COR-L47 (cell line): ENCODE measurements around the gene NFATC2IP.
"Not testable (repeated sequence)": the region's sequence is repeated elsewhere in the genome, so short reads cannot be mapped to it uniquely, and the experiment has no call there.

Experiments
- DNase-seq: peaks from one replicate; lab custom pipeline; 2025; lab: John Stamatoyannopoulos, UW

NFATC2IP gene

DNA sequence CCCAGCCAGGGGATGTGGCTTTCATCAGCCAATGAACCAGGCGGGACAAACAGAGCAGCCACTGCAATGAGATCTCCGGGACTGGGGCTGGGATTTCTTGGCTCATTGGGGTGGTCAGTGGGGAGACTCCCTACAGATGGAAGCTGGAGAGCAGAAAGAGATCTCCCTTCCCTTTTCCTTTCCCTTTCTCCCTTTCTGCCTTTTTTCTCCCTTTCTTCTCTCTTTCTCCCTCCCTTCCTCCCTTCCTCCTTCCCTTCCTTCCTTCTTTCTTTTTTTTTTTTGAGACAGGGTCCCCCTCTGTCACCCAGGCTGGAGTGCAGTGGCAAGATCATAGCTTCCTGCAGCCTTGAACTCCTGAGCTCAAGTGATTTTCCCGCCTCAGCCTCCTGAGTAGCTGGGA, 48.1 kb downstream of the NFATC2IP start:
- DNase-seq, result no peak

- no peak for DNase-seq
These were observed 48.8 kb downstream of the NFATC2IP start for GRCh38 chr16:28999577-28999976.

- no peak for DNase-seq
These were observed 49.3 kb downstream of the NFATC2IP start for GRCh38 chr16:29000019-29000418.

DNA sequence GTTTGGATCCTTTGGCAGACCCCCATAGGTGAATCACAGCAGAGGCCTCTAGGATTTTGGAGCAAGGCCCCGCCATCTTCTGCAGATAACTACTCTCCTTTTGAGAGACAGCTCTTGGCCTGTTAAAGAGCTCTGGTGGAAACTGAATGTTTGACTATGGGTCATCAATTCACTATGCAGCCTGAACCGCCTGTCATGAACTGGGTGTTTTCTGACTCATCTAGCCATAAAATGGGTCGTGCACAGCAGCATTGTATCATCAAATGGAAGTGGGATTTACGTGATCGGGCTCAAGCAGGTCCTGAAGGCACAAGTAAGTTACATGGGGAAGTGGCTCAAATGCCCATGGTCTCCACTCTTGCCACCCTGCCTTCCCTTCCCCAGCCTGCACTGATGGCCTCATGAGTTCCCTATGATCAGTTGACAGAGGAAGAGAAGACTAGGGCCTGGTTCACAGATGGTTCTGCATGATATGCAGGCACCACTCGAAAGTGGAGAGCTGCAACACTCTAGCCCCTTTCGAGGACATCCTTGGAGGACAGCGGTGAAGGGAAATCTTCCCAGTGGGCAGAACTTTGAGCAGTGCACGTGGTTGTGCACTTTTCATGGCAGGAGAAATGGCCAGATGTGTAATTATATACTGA, 53.9 kb downstream of the NFATC2IP start:
- not testable (repeated sequence) for DNase-seq

DNA sequence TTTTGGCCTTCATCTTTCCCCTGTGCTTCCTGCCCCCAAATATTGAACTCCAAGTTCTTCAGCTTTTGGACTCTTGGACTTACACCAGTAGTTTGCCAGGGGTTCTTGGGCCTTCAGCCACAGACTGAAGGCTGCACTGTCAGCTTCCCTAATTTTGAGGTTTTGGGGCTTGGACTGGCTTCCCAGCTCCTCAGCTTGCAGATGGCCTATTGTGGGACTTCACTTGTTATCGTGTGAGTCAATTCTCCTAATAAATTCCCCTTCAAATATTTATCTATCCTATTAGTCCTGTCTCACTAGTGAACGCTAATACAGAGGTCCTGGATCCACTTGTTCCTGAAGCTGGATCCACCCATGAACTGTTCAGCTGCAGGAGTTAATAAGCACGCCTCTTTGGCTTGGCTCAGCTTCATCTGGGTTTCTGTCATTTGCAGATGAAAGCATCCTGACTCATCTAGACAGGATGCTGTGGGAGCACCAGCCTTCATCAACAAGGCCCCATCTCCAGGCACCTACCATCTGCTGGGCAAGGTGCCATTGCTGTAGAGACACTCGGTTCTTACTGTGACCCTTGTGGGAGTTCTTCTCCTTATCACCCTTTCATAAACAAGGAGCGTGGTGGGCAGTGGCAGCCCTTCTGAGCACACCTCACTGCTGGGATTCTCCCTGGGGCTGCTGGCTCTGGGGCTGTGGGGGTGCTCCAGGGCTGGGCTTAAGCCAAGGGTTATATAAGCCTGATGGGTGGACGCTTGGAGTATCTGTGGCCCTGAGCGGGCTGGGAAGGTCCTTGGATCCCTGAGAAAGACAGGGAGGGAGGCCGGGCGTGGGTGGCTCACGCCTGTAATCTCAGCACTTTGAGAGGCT, 57.2 kb downstream of the NFATC2IP start:
- DNase-seq, result no peak

- no peak for DNase-seq
These were observed 58.5 kb downstream of the NFATC2IP start for GRCh38 chr16:29009050-29009837.

DNA sequence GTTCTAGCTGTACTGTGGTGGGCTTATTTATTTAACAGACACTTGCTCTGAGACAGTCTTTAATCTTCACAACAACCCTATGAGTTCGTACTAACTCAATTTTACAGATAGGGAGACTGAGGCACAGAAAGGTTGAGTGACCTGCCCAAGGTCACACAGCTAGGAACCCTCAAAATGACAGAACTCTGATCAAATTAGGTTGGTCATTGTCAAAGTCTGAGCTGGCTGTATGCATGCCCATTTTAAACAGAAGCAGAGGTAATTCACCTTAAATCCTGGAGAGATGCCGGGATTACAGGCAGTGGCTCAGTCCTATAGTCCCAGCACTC, 59.1 kb downstream of the NFATC2IP start:
- no peak for DNase-seq

DNA sequence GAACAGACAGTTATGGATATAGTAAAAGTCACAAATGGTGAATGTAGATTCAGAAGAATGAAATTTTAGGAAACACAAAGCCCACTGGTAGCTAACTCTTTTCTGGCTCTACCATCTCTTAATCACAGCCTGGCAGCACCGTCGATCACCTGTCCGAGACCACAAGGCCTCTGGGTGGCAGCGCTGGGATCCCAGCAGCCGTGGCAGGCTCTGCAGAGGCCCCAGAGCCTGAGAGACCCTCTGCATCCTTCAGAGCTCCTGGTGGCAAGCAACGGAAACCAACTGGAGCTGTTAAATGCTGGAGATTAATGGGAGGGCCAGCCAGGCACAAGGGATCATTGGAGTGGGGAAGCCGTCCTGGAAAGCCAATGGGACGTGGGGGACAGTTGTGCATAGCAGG, 60.4 kb downstream of the NFATC2IP start:
- no peak for DNase-seq

DNA sequence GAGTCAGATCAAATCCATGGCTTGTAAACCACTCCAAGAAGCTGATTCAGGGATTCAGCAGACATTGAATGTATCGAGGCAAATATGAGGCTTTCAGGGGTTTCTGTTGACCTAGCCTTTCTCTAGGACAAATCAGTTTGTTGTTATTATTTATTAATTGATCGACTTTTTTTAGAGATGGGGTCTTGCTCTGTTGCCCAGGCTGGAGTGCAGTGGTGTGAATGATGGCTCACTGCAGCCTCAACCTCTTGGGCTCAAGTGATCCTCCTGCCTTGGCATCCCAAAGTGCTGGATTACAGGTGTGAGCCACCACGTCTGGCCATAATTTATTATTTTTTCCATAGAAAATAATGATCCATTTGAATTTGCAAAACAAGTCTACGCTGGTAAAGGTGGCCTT, 61.1 kb downstream of the NFATC2IP start:
- DNase-seq, result no peak

- no peak for DNase-seq
These were observed 62.3 kb downstream of the NFATC2IP start for GRCh38 chr16:29012913-29013553.

GRCh38 chr16:29014561-29015069, 63.9 kb downstream of the NFATC2IP start:
- no peak for DNase-seq
